GM13977 (cell line): ENCODE results near the gene FBXO48.

Source experiments
- DNase-seq: peaks from one replicate; pipeline ENCODE4 v3.0.0; 2012; ENCODE audit warnings: low spot score
- in situ Hi-C: fragments of 300-500 bp; cut with MboI; formaldehyde crosslinking; loops from one replicate; pipeline ENCODE4 v1.12.0; 2022; ENCODE audit warnings: low sequenced_read_pairs, low pct_unique_long_range_greater_than_20kb, mixed read lengths, inconsistent platforms; ENCODE audit not compliant: unreplicated experiment
- TF ChIP-seq, protein P1 (sequence below): IDR thresholded peaks from 2 replicates; pipeline ENCODE4 v1.5.1; 2012; ENCODE audit warnings: mild to moderate bottlenecking, control low read depth; ENCODE audit not compliant: insufficient read depth; ENCODE audit errors: extremely low read depth, missing control alignments

FBXO48 gene

DNA sequence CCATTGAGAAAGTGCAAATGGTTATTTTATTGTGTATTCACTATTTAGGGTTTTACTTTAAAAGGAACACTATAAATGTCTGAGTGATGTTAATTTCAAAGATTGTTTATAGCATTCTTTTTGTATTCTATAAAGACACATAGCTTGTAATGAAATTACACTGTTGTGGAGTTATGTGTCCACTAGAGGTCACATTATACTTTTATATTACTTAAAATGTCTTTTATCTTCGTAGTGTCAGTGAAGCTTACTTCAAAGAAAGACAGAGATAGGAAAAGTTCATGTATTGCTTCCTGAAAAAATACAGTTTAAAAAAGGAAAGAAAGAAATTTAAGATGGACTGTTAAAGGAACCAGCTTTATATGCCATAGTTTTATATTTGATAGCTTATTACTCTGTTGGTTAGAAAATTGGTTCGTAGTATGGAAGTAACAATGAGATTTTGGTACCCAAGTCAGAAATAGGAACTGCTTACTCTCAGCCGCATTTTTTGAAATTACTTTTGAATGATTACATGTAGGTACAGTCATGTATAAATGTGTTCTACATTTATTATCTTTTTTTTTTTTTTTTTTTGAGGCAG, 20.8 kb upstream of the FBXO48 start:
- DNase-seq, result peak; percentile 36
- in situ Hi-C loops, result loop anchor here (25.0 kb wide), 1 partner anchor 224 kb away; no protein-coding TSS in a partner anchor
- TF ChIP-seq, protein P1, sequence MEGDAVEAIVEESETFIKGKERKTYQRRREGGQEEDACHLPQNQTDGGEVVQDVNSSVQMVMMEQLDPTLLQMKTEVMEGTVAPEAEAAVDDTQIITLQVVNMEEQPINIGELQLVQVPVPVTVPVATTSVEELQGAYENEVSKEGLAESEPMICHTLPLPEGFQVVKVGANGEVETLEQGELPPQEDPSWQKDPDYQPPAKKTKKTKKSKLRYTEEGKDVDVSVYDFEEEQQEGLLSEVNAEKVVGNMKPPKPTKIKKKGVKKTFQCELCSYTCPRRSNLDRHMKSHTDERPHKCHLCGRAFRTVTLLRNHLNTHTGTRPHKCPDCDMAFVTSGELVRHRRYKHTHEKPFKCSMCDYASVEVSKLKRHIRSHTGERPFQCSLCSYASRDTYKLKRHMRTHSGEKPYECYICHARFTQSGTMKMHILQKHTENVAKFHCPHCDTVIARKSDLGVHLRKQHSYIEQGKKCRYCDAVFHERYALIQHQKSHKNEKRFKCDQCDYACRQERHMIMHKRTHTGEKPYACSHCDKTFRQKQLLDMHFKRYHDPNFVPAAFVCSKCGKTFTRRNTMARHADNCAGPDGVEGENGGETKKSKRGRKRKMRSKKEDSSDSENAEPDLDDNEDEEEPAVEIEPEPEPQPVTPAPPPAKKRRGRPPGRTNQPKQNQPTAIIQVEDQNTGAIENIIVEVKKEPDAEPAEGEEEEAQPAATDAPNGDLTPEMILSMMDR, result peak; percentile 36

DNA sequence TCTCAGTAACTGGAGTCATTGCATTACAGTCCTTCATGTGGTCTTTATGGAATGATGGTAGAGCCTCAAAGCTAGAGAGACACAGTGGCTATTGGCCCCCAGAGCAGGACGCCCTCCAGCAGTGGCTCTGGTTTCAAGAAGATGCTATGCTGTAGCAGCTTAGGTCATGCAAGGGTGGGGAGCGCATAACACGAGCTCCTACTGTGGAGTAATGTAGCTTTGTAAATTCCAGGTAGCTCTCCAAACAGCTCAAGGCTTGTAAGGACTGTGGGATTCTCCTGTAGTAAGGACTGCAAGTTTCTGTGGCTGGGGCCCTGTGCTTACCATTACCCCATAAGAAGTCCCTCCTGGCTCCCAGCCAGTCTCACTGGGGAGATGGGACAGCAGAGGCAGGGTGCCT, 15.9 kb upstream of the FBXO48 start:
- TF ChIP-seq, protein P1, result no peak
- DNase-seq, result no peak
- in situ Hi-C loops, result loop anchor here (25.0 kb wide), 1 partner anchor 229 kb away; no protein-coding TSS in a partner anchor

DNA sequence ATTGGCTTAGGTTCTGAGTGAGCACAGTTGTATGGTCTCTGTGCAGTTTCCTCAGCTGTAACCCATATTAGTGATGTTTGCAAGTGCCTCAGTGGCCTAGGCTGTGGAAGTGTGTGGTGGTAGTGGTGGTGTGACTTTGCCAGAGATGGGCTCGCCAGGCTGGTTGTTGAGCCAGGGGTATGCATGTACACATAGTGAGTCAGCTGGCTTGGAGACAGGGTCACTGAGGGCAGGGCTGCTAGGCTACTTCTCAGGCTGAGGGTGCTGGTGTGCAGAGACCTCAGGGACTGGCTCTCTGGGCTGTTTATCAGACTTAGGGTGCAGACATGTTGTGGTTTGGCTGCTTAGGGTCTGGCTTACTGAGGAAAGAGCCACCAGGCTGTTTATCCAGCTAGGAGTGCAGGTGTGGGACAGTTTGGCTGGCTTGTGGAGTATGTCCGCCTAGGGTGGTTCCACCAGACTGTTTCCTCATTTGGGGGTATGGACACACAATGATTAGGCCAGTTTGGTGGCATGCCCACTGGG, 15.3 kb upstream of the FBXO48 start:
- no peak for DNase-seq
- in situ Hi-C loops, result loop anchor here (25.0 kb wide), 1 partner anchor 230 kb away; no protein-coding TSS in a partner anchor
- TF ChIP-seq, protein P1, result no peak

DNA sequence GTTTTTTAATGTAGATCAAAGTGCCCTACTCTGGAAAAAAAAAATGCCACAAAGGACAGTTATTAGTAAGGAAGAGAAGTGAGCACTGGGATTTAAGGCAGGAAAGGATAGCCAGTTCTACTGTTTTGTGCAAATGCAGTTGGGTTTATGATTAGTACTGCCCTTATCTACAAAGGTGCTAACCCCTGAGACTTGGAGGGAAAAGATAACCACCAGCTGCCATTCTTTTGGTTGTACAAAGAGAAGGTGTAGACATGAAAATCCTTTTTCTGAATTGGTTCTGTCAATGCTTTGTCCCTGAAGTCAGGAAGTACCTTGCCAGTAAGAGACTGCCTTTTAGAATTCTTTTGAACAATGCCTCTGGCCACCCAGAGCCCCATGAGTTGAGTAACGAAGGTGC, 11.6 kb upstream of the FBXO48 start:
- in situ Hi-C loops, result loop anchor here (10.0 to 25.0 kb wide), 2 partner anchors 234 to 436 kb away; no protein-coding TSS in a partner anchor
- DNase-seq, result no peak
- TF ChIP-seq, protein P1, result no peak

DNA sequence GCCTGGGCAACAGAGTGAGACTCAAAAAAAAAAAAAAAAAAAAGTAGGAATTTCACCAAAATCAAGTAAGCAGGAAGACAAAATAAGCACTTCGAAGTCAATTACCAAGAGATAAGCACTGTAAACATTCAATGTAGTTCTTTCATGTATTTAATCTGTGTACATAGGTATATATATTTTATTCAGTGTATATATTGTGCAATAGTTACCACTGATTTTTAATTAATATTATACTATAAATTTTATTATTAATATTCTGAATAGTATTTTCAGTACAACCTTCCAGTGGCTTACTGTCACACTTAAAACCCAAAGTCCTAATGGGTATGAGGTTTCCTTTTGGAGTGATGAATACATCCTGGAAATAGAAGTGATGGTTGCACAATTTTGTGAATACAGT, 9.4 kb upstream of the FBXO48 start:
- TF ChIP-seq, protein P1, result no peak
- DNase-seq, result no peak
- in situ Hi-C loops, result loop anchor here (10.0 to 25.0 kb wide), 2 partner anchors 236 to 438 kb away; no protein-coding TSS in a partner anchor

DNA sequence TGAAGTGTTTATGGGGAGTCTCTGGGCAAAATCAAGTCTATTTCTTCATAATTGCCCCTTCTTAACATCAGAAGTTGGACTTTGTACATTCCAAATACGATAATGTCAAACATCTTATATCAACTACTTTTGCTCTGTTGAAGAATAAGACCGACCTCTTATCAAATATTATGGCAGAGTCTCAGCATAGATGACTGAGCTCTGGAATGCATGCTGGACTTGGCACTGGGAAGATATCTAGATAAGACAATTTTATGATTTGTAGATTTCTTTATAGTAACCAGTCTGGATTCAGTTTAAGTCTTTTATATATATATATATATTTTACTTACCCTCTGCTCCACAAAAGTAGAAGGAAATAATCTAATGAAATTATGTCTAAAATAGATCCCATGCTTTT, 8.5 kb upstream of the FBXO48 start:
- DNase-seq, result no peak
- TF ChIP-seq, protein P1, result no peak
- in situ Hi-C loops, result loop anchor here (10.0 to 25.0 kb wide), 2 partner anchors 237 to 439 kb away; no protein-coding TSS in a partner anchor
